ENCODE data around the gene CTNNBIP1. TPM values are rescaled to one million over a fixed set of nuclear protein-coding genes. Genes with fewer than 3 reads are reported as not detected.

Gene CTNNBIP1
- total RNA-seq, 4 donors from 2014 or later: 13.3 to 42.6 (median 15.7) TPM

GRCh38 chr1:9887070-9887469 is 23.0 kb downstream of the CTNNBIP1 start:
- ATAC-seq (ENCODE audit: low FRiP score) (no peak), DNase-seq (ENCODE audit: low spot score) (no peak)
- TF ChIP-seq CTCF (IDR thresholded peaks at IDR 0.05): no peak

GRCh38 chr1:9886092-9886742 is 23.9 kb downstream of the CTNNBIP1 start:
- no peak for ATAC-seq (ENCODE audit: low FRiP score)
- DNase-seq (ENCODE audit: low spot score): no peak
- TF ChIP-seq CTCF (IDR thresholded peaks at IDR 0.05): no peak

GRCh38 chr1:9884805-9885204 is 25.3 kb downstream of the CTNNBIP1 start:
- ATAC-seq (ENCODE audit: low FRiP score) (no peak), DNase-seq (ENCODE audit: low spot score) (no peak)
- no peak for TF ChIP-seq CTCF (IDR thresholded peaks at IDR 0.05)

GRCh38 chr1:9883585-9884449 is 26.3 kb downstream of the CTNNBIP1 start:
- no peak for ATAC-seq (ENCODE audit: low FRiP score)
- no peak for DNase-seq (ENCODE audit: low spot score)
- no peak for TF ChIP-seq CTCF (IDR thresholded peaks at IDR 0.05)

GRCh38 chr1:9882945-9883303 is 27.1 kb downstream of the CTNNBIP1 start:
- ATAC-seq (ENCODE audit: low FRiP score) (no peak), DNase-seq (ENCODE audit: low spot score) (no peak)
- TF ChIP-seq CTCF (IDR thresholded peaks at IDR 0.05): no peak

GRCh38 chr1:9882296-9882944 is 27.6 kb downstream of the CTNNBIP1 start:
- no peak for DNase-seq (ENCODE audit: low spot score)
- ATAC-seq (ENCODE audit: low FRiP score): no peak
- no peak for TF ChIP-seq CTCF (IDR thresholded peaks at IDR 0.05)

Data from omental fat pad (tissue), 4 donors.